SK-N-SH (cell line): Measurements from ENCODE around the gene CDH20. TPM values are rescaled to one million over a fixed set of nuclear protein-coding genes. Genes with fewer than 3 reads are reported as not detected.
"Not testable (repeated sequence)": the region's sequence is repeated elsewhere in the genome, so short reads cannot be mapped to it uniquely, and the experiment has no call there.

Experiments
- CTCF ChIA-PET: fragments of 300-600, 350-600 bp; formaldehyde crosslinking; extraction: SDS; loops from one replicate; lab custom pipeline; 2021; lab: Yijun Ruan, JAX
- POLR2A ChIA-PET: fragments of 350-600 bp; sonication (Branson Sonifier 250); formaldehyde crosslinking; extraction: SDS; loops from one replicate; lab custom pipeline; 2020; ENCODE audit warnings: antibody characterized with exemption, inconsistent platforms; lab: Yijun Ruan, JAX
- DNase-seq: peaks from one replicate; pipeline ENCODE4 v3.0.0; 2012
- H2AFZ ChIP-seq: fragments of 200-600 bp; sonication (generic); 2 replicates; pipeline ENCODE4 v1.8.1; 2016; ENCODE audit warnings: antibody characterized with exemption, mild to moderate bottlenecking, low read depth
- H3F3A ChIP-seq: fragments of 200-600 bp; sonication (generic); replicated peaks from 2 replicates; pipeline ENCODE3; 2016; ENCODE audit warnings: antibody characterized with exemption, mild to moderate bottlenecking; ENCODE audit not compliant: insufficient read depth
- H3K27ac ChIP-seq, 2 experiments: fragments of 200-500 bp in 1 of 2; fragments of 200-600 bp in 1 of 2; sonication (Bioruptor generic) in 1 of 2; sonication (generic), shearing (Covaris generic) in 1 of 2; 2 replicates each; pipeline versions ENCODE4 v1.5.1 to v1.6.1; 2014 to 2016; ENCODE audit warnings: low read depth in 2 of 2, inconsistent platforms in 1 of 2, low read length in 1 of 2, mild to moderate bottlenecking in 1 of 2, mixed read lengths in 1 of 2
- H3K27me3 ChIP-seq: fragments of 200-600 bp; sonication (generic), shearing (Covaris generic); 2 replicates; pipeline ENCODE4 v1.6.1; 2016; ENCODE audit warnings: mixed run types; ENCODE audit not compliant: insufficient read depth
- H3K36me3 ChIP-seq, 2 experiments: fragments of 200-500 bp in 1 of 2; fragments of 200-600 bp in 1 of 2; sonication (Bioruptor generic) in 1 of 2; sonication (generic) in 1 of 2; replicated peaks in 1 of 2; 2 replicates each; pipeline versions ENCODE3 to v1.5.1; 2014 to 2016; ENCODE audit warnings: low read length in 1 of 2, mild to moderate bottlenecking in 1 of 2; ENCODE audit not compliant: insufficient read depth in 2 of 2, control insufficient read depth in 1 of 2
- H3K4me1 ChIP-seq, 2 experiments: fragments of 200-500 bp in 1 of 2; fragments of 200-600 bp in 1 of 2; sonication (Bioruptor generic) in 1 of 2; sonication (generic), shearing (Covaris generic) in 1 of 2; 2 replicates each; pipeline versions ENCODE4 v1.5.1 to v1.6.1; 2014 to 2016; ENCODE audit warnings: low read depth in 1 of 2, low read length in 1 of 2, mixed run types in 1 of 2; ENCODE audit not compliant: insufficient read depth in 2 of 2, control insufficient read depth in 1 of 2
- H3K4me2 ChIP-seq: fragments of 200-600 bp; sonication (generic), shearing (Covaris generic); 2 replicates; pipeline ENCODE4 v1.6.1; 2017; ENCODE audit warnings: mixed run types
- H3K4me3 ChIP-seq, 2 experiments: fragments of 200-500 bp in 1 of 2; fragments of 200-600 bp in 1 of 2; sonication (Bioruptor generic) in 1 of 2; sonication (generic), shearing (Covaris generic) in 1 of 2; 2 replicates each; pipeline versions ENCODE4 v1.5.1 to v1.8.1; 2014 to 2016; ENCODE audit warnings: low read depth in 2 of 2, inconsistent platforms in 1 of 2, low read length in 1 of 2, mild to moderate bottlenecking in 1 of 2, mixed read lengths in 1 of 2, moderate library complexity in 1 of 2
- H3K79me2 ChIP-seq: fragments of 200-600 bp; sonication (generic); 2 replicates; pipeline ENCODE4 v1.8.1; 2017; ENCODE audit warnings: mild to moderate bottlenecking; ENCODE audit not compliant: insufficient read depth
- H3K9ac ChIP-seq: fragments of 200-600 bp; sonication (generic); 2 replicates; pipeline ENCODE4 v1.6.1; 2017; ENCODE audit warnings: mixed run types
- H3K9me2 ChIP-seq: fragments of 200-600 bp; sonication (generic); 2 replicates; pipeline ENCODE4 v1.6.1; 2017; ENCODE audit warnings: mixed run types
- H3K9me3 ChIP-seq: fragments of 200-600 bp; sonication (generic); 2 replicates; pipeline ENCODE4 v1.6.1; 2017; ENCODE audit warnings: mixed run types, mild to moderate bottlenecking, moderate library complexity
- H4K20me1 ChIP-seq: fragments of 200-600 bp; sonication (generic); 2 replicates; pipeline ENCODE4 v1.6.1; 2017; ENCODE audit warnings: mild to moderate bottlenecking, mixed run types; ENCODE audit not compliant: insufficient read depth
- CHD2 ChIP-seq: fragments of 150-350 bp; IDR thresholded peaks from 2 replicates; pipeline ENCODE4 v1.6.1; 2018; ENCODE audit warnings: low read length; ENCODE audit not compliant: partially characterized antibody
- ELF1 ChIP-seq: IDR thresholded peaks from 2 replicates; pipeline ENCODE4 v1.4.0; 2012
- EP300 ChIP-seq, 2 experiments: IDR thresholded peaks; 2 replicates each; pipeline versions ENCODE4 v1.4.0 to v1.6.1; 2012; ENCODE audit warnings: borderline replicate concordance in 1 of 2, low read depth in 1 of 2, low read length in 1 of 2
- FOSL2 ChIP-seq: IDR thresholded peaks from 2 replicates; pipeline ENCODE4 v1.4.0; 2012; ENCODE audit warnings: low read depth, mild to moderate bottlenecking, moderate library complexity, borderline replicate concordance
- FOXM1 ChIP-seq: IDR thresholded peaks from 2 replicates; pipeline ENCODE4 v1.4.0; 2012; ENCODE audit warnings: low read depth, mild to moderate bottlenecking
- GATA2 ChIP-seq: sonication (generic); formaldehyde crosslinking; IDR thresholded peaks from 2 replicates; pipeline ENCODE4 v1.5.0; 2020; ENCODE audit warnings: mild to moderate bottlenecking, missing genetic modification reagents
- MAX ChIP-seq: IDR thresholded peaks from 2 replicates; pipeline ENCODE4 v1.4.0; 2012; ENCODE audit warnings: low read depth
- MEF2A ChIP-seq: IDR thresholded peaks from 2 replicates; pipeline ENCODE4 v1.4.0; 2012; ENCODE audit warnings: low read depth, borderline replicate concordance
- MXI1 ChIP-seq: IDR thresholded peaks from 2 replicates; pipeline ENCODE4 v1.6.1; 2012; ENCODE audit warnings: mild to moderate bottlenecking, low read depth, low read length, improper control_type of control experiment
- PBX3 ChIP-seq: IDR thresholded peaks from 2 replicates; pipeline ENCODE4; 2012
- RAD21 ChIP-seq: IDR thresholded peaks from 2 replicates; pipeline ENCODE4 v1.6.1; 2012; ENCODE audit warnings: mild to moderate bottlenecking, low read length
- RCOR1 ChIP-seq: fragments of 150-350 bp; IDR thresholded peaks from 2 replicates; pipeline ENCODE4 v1.6.1; 2017; ENCODE audit warnings: antibody characterized with exemption, low read length
- RXRA ChIP-seq: IDR thresholded peaks from 2 replicates; pipeline ENCODE4 v1.4.0; 2012; ENCODE audit warnings: low read depth, mild to moderate bottlenecking, borderline replicate concordance
- SMC3 ChIP-seq: IDR thresholded peaks from 2 replicates; pipeline ENCODE4 v1.6.1; 2012; ENCODE audit warnings: low read depth, low read length, improper control_type of control experiment
- TAF1 ChIP-seq: IDR thresholded peaks from 2 replicates; pipeline ENCODE4 v1.6.1; 2012; ENCODE audit warnings: low read depth, mild to moderate bottlenecking, low read length, moderate library complexity, borderline replicate concordance
- YY1 ChIP-seq: IDR thresholded peaks from 2 replicates; pipeline ENCODE4 v1.4.0; 2012; ENCODE audit warnings: low read depth, mild to moderate bottlenecking
- ZBTB33 ChIP-seq: IDR thresholded peaks from 2 replicates; pipeline ENCODE4 v1.4.0; 2012; ENCODE audit warnings: low read depth, borderline replicate concordance
- WGBS: methylation state at CpG from one replicate; pipeline ENCODE4 v1.1.6; 2017; ENCODE audit warnings: low lambda C conversion rate; 5-methylcytosine and 5-hydroxymethylcytosine counted together
- polyA plus RNA-seq, 3 experiments: library from polyadenylated mRNA; depleted of rRNA; stranded (reverse); fragments of >200 nt; gene quantifications; 2 replicates each; pipeline ENCODE4 v1.2.3, GENCODE V29; 2012
- TF ChIP-seq, protein P1 (sequence below): fragments of 150-350 bp; IDR thresholded peaks from 2 replicates; pipeline ENCODE4 v1.6.1; 2017; ENCODE audit warnings: antibody characterized with exemption, low read length, low read depth, borderline replicate concordance

The CDH20 gene
- polyA plus RNA-seq, 1 of the 3 experiments (the other 2 are of a cell fraction): 1.1 TPM

- TF ChIP-seq MAX (no peak), SMC3 (no peak), RCOR1 (no peak), RXRA (no peak), MXI1 (no peak), TAF1 (no peak)
Measured at GRCh38 chr18:61364953-61365352, 31.7 kb downstream of the CDH20 start (continued).

GRCh38 chr18:61368001-61368400, 34.8 kb downstream of the CDH20 start:
- WGBS: 75% methylated on average over 2 of the region's 2 CpGs
- no peak overlapping the region for H3K4me3 ChIP-seq
- no peaks in the 10 kb centered on the region for H3F3A ChIP-seq
- no peaks in the 10 kb centered on the region for H3K9me2 ChIP-seq
- POLR2A ChIA-PET: no interaction called here
- no peaks in the 10 kb centered on the region for H3K9me3 ChIP-seq
- TF ChIP-seq YY1: no peak
- TF ChIP-seq MAX: no peak
- TF ChIP-seq GATA2: no peak
- no peak for TF ChIP-seq MEF2A
- no peak for TF ChIP-seq SMC3
- TF ChIP-seq, protein P1, sequence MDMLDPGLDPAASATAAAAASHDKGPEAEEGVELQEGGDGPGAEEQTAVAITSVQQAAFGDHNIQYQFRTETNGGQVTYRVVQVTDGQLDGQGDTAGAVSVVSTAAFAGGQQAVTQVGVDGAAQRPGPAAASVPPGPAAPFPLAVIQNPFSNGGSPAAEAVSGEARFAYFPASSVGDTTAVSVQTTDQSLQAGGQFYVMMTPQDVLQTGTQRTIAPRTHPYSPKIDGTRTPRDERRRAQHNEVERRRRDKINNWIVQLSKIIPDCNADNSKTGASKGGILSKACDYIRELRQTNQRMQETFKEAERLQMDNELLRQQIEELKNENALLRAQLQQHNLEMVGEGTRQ: no peak
- TF ChIP-seq CHD2: no peak
- TF ChIP-seq RAD21: no peak
- no peak for TF ChIP-seq EP300 (IDR thresholded peaks at IDR 0.05; ENCODE audit: borderline replicate concordance in 1 of 2, low read depth in 1 of 2, low read length in 1 of 2)
- TF ChIP-seq ELF1: no peak
- TF ChIP-seq ZBTB33: no peak
- no peak for TF ChIP-seq FOSL2
- TF ChIP-seq FOXM1: no peak
- no peak for TF ChIP-seq PBX3
- no peak overlapping the region for H3K27ac ChIP-seq
- H3K4me2 ChIP-seq: no peak overlapping the region
- DNase-seq: no peak
- H3K79me2 ChIP-seq: no peaks in the 10 kb centered on the region
- no peaks in the 10 kb centered on the region for H3K27me3 ChIP-seq
- H2AFZ ChIP-seq: no peak overlapping the region
- H3K9ac ChIP-seq: no peak overlapping the region
- H4K20me1 ChIP-seq: no peaks in the 10 kb centered on the region
- H3K36me3 ChIP-seq: no peaks in the 10 kb centered on the region
- no peaks in the 10 kb centered on the region; a peak in 1 of 4 replicates for H3K4me1 ChIP-seq
- CTCF ChIA-PET: no interaction called here

- not testable (repeated sequence) for H3K27ac ChIP-seq, H3K4me1 ChIP-seq
Measured at GRCh38 chr18:61369671-61370070, 36.4 kb downstream of the CDH20 start.

More at GRCh38 chr18:61369671-61370070, 36.4 kb downstream of the CDH20 start:
- H3K4me2 ChIP-seq, H3K9me2 ChIP-seq, H4K20me1 ChIP-seq, H3K4me3 ChIP-seq, H3K9me3 ChIP-seq, H3K79me2 ChIP-seq, H3K36me3 ChIP-seq, POLR2A ChIA-PET, DNase-seq, CTCF ChIA-PET, H3K27me3 ChIP-seq, H2AFZ ChIP-seq, H3K9ac ChIP-seq, H3F3A ChIP-seq: not testable (repeated sequence)
- WGBS: 72% methylated on average over 4 of the region's 4 CpGs
